ENCODE data around the gene PF4V1.
"Not testable (repeated sequence)": the region's sequence is repeated elsewhere in the genome, so short reads cannot be mapped to it uniquely, and the experiment has no call there.

PF4V1 gene

DNA sequence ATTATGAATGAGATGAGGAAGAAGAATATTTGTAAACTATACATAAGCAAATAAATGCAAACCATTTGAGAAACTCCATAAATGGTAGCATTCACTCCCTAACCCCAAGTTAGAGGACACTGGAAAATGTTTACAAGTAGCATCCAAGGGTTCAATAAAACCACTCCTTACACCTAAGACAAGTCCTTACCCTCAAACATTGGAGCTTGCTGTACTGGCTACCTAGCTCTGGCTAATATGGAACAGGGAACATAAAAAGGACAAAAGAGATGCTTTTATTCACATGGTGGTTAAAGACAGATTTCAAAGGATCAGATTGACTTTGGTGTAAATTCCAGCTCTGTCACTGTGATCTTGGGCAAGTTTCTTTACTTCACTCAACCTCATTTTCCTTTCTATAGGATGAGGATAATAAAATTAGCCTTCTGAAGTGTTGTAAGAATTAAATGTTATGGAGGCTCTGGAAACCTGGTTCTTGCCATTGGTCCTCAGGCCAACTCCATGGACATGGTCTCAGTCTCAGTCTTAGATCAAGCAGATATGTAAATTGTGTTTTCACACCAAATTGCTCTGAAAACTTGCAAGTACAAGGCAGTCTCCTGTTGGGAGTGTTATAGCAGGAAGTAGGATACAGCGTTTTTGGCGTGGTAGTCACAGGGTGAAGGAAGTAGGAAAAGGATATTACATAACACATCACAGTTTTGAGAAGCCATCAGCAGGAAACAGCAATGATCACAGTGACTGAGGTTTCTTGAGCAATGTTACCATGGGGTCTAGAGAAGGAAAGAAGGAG lies 19.4 kb downstream of the PF4V1 start:
- Mint-ChIP-seq H3K4me1 (no peaks in the 10 kb centered on the region), H3K9me3 (peaks cover 4% of the 10 kb centered on the region), H3K4me3 (no peak overlapping the region), H3K27ac (no peak overlapping the region), H3K36me3 (no peaks in the 10 kb centered on the region)
- no peak for ATAC-seq
- no peak for DNase-seq (ENCODE audit: low spot score in 2 of 2)

DNA sequence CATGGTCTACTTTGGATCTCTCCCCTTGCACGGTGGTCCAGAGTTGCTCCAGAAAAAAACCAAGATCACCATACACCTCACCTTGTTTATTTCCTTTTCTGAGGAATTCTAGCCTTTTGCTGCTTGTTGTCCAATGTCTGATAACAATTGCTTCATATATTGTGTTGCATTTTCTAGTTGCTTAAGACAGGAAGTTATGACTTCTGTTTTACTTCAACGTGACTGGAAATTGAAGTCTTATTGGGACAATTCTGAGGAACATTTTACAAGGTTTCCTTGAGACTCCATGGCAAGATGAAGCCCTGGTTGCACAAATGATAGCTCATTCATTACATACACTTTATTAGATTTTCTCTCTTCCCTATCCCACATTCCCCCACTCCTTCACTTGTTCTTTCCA lies 21.3 kb downstream of the PF4V1 start:
- no peak for DNase-seq (ENCODE audit: low spot score in 2 of 2)
- peaks cover 4% of the 10 kb centered on the region for H3K9me3 Mint-ChIP-seq
- no peaks in the 10 kb centered on the region for H3K4me1 Mint-ChIP-seq
- H3K36me3 Mint-ChIP-seq, result no peaks in the 10 kb centered on the region
- ATAC-seq, result no peak
- H3K27ac Mint-ChIP-seq, result no peak overlapping the region
- no peak overlapping the region for H3K4me3 Mint-ChIP-seq

DNA sequence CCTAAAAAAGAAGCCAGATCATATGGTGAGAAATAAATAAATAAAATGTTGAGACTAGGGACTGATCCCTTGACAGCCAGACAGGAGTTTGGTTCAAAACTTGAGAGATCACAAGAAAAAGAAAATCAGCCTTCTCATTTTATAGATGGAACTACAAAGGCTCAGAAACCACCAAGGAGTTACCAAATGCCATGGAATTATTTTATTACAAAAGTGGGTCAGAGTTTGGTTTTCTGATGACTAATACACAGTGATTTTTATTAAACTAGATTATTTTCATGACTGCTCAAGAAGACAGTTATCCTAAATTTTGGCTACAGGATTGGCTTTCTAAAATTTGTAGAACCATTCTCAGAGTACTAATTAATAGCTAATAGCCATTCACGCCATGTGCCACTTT lies 22.3 kb downstream of the PF4V1 start:
- no peak for ATAC-seq
- Mint-ChIP-seq H3K36me3 (no peaks in the 10 kb centered on the region), H3K4me1 (no peaks in the 10 kb centered on the region), H3K27ac (no peak overlapping the region), H3K9me3 (peaks cover 4% of the 10 kb centered on the region), H3K4me3 (no peak overlapping the region)
- no peak for DNase-seq (ENCODE audit: low spot score in 2 of 2)

DNA sequence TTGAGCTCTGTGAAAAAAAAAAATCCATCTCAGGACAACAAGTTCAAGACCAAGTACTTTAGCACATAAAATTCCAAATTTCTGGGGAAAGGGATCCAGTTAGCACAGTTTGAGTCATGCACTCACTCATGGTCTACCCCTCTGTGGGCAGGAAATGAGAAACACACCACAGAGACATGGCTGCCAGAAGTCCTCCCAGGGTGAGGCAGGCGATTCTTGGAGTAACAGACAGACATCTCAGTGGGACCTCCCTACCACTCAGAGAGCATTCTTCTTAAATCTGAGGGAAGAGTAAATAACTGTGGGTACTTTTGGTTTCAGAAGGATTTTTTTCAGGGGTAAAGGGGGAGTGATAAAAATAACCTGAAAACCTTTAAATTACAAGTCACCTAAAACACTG lies 30.2 kb downstream of the PF4V1 start:
- no peak overlapping the region for H3K4me3 Mint-ChIP-seq
- no peak overlapping the region for H3K27ac Mint-ChIP-seq
- H3K9me3 Mint-ChIP-seq, result peaks cover 3% of the 10 kb centered on the region
- H3K4me1 Mint-ChIP-seq, result no peaks in the 10 kb centered on the region
- no peak for ATAC-seq
- H3K36me3 Mint-ChIP-seq, result no peaks in the 10 kb centered on the region
- no peak for DNase-seq (ENCODE audit: low spot score in 2 of 2)

DNA sequence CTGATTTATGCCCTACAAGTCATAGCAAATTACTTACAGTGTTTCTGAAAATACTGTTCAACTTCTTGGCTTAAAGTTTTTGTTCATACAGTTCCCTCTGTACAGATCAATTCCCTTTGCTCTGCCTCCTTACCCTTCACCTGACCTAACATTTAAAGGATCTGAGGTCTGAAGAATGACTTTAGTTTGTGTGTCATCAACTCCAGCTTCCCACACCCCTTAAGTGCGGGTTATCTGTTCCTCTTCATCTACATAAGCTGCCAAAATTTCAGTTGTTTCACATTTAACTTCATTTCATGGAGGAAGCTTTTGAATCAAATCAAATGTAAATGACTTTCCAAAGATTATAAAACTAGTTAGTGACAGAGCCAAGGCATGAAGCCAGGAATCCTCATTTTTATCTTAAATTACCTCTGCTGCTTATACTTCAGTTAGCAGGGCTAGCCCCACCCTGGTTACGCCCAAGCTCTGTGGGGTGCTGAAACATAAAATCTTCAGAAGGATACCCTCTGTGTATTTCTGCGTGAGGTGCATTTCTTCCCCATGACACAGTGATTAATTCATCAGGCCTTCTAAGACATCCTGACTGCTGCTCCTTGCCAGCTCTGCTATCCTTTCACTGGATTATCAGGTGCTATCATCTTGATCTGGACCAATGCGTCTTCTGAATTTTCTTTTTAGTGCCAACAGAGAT lies 32.6 kb downstream of the PF4V1 start:
- Mint-ChIP-seq H3K4me3 (no peak overlapping the region), H3K9me3 (peaks cover 3% of the 10 kb centered on the region), H3K4me1 (no peaks in the 10 kb centered on the region), H3K36me3 (no peaks in the 10 kb centered on the region), H3K27ac (no peak overlapping the region)
- ATAC-seq (no peak), DNase-seq (ENCODE audit: low spot score in 2 of 2) (no peak)

DNA sequence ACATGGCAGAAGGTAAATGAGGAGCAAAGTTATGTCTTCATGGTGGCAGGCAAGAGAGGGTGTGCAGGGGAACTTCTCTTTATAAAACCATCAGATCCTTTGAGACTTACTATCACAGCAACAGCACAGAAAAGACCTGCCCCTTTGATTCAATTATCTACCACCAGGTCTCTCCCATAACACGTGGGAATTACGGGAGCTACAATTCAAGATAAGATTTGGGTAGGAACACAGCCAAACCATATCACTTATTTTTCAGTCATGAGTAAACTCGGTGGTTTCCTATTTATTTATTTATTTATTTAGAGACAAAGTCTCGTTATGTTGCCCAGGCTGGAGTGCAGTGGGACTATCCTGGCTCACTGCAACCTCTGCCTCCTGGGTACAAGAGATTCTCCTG lies 38.2 kb downstream of the PF4V1 start:
- H3K4me3 Mint-ChIP-seq, result no peak overlapping the region
- H3K36me3 Mint-ChIP-seq, result no peaks in the 10 kb centered on the region
- no peak for ATAC-seq
- DNase-seq (ENCODE audit: low spot score in 2 of 2), result no peak
- no peak overlapping the region for H3K27ac Mint-ChIP-seq
- H3K9me3 Mint-ChIP-seq, result no peaks in the 10 kb centered on the region
- H3K4me1 Mint-ChIP-seq, result no peaks in the 10 kb centered on the region

DNA sequence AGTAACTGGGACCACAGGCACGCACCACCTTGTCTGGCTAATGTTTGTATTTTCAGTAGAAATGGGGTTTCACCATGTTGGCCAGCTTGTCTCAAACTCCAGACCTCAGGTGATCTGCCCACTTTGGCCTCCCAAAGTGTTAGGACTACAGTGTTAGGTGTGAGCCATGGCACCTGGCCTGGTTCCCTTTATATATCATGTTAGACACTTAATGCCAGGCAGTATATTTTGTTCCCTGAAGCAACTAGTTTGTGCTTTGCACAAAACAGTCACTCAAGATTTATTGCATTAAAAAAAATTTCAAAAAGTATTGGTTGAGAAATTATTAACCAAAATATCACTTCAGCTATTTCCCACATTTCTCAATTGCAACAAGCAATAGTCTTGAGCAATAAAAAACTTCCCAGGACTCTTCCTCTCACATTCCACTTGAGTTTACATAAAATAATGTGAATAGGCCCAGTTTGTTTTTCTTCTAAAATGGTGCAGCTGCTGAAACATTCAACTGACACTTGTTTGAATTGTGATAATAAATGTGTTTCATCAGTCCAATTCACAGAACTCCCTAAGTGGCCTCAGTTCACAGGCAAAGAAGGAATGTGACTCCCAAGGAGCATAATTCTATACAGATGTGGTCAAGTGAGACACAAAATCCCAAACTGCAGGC lies 38.8 kb downstream of the PF4V1 start:
- ATAC-seq (no peak), DNase-seq (ENCODE audit: low spot score in 2 of 2) (no peak)
- no peak overlapping the region for H3K27ac Mint-ChIP-seq
- no peaks in the 10 kb centered on the region for H3K9me3 Mint-ChIP-seq
- H3K4me3 Mint-ChIP-seq, result no peak overlapping the region
- no peaks in the 10 kb centered on the region for H3K4me1 Mint-ChIP-seq
- H3K36me3 Mint-ChIP-seq, result no peaks in the 10 kb centered on the region

DNA sequence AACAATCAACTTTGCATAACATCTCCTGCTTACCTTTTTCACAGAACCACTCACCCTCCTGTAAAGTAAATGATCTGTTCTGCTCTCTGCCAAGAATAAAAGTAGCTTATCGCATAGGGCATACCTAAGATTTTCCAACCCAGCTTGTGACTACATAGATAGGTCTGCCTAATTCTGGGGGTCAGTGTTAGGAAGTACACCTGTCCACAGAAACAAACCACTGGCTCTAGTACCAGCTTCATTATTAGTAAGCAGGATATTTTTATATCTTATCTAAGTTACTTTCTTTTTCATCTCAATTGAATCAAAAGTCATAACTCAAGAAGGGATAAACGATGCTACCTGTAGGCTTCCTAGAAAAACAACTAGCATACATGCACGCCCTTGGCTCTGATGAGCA lies 39.9 kb downstream of the PF4V1 start:
- Mint-ChIP-seq H3K4me1 (no peaks in the 10 kb centered on the region), H3K4me3 (no peak overlapping the region), H3K9me3 (no peaks in the 10 kb centered on the region), H3K36me3 (no peaks in the 10 kb centered on the region), H3K27ac (no peak overlapping the region)
- ATAC-seq, result no peak
- DNase-seq (ENCODE audit: low spot score in 2 of 2), result no peak

DNA sequence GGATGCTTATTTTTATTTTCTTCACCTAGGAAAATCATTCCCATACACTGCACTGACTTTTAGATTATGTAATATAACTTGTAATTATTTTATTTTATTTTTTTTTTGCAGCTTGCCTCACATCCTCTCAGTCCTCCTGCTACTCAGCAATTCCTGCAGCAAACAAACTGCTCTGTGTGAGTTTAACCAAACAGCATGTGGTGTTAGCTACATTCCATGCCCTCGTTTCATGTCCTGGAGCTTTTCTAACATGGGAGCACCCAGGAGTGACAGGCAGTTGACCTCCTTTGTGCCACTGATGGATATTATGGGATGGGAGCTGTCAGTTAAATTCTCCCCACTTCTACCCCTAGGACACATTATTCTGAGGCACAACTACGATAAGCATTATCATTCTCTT lies 40.9 kb downstream of the PF4V1 start:
- no peak overlapping the region for H3K27ac Mint-ChIP-seq
- no peaks in the 10 kb centered on the region for H3K4me1 Mint-ChIP-seq
- no peak overlapping the region for H3K4me3 Mint-ChIP-seq
- no peaks in the 10 kb centered on the region for H3K9me3 Mint-ChIP-seq
- DNase-seq (ENCODE audit: low spot score in 2 of 2) (no peak), ATAC-seq (no peak)
- H3K36me3 Mint-ChIP-seq, result no peaks in the 10 kb centered on the region

DNA sequence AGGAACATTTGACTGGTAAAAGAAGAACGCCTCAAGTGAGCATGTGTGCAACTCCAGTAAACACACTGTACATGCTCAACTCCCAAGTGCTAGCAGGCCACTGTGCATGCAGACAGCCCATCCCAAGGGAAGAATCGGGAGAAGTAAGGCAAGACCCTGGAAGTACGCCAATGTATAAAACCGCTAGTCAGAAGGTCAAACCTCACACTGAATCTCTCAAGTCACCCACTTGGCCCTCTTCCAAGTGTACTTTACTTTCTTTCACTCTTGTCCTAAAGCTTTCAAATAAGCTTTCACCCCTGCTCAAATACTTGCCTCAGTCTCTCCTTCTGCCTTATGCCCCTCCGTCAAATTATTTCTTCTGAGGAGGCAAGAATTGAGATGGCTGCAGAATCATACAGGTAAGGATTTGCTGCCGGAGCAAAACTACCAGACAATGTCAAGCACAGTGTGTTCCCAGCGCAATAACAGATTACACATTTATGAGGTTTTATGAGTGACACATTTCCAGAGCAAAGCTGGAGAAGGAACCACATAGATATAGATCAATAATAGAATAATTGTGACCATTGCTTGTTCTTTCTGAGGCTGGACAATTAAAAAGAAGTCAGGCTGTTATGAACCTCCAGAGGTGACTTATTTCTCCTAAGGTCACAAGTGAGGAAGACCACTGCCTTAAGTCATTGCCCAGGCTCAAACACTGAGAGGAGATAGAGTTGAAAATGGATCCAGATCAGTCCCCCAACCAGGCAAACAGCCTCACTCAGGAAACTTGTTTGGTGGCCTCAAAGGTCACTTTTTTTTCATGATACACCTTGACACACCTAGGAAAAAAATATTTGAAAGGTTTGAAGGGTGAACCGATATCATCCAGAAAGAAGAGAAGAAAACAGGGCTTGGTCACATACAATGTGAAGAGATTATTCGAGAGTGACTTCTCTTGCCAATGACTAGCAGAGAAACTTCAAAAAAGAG lies 42.4 kb downstream of the PF4V1 start:
- H3K4me1 Mint-ChIP-seq, result no peaks in the 10 kb centered on the region
- no peak for ATAC-seq
- DNase-seq (ENCODE audit: low spot score in 2 of 2), result no peak
- no peak overlapping the region for H3K27ac Mint-ChIP-seq
- no peak overlapping the region for H3K4me3 Mint-ChIP-seq
- H3K9me3 Mint-ChIP-seq, result no peaks in the 10 kb centered on the region
- H3K36me3 Mint-ChIP-seq, result no peaks in the 10 kb centered on the region

DNA sequence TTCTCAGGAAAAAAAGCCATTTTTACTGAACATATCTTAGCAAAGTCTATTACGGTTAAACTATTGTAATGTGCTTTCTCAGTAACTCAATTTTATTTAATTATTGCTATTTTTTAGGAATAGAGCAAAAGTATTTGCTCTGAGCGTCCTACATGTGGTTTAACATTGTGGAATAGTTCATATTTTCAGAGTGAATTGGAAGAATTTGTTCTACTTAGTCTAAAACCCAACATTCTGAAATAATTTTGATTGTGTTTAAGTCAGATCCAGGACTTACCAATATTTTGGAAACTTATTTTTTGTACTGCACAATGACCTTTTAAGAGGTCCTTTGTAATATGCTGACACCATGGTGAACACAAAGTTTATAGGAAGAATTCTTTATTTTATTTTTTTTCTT lies 43.3 kb downstream of the PF4V1 start:
- DNase-seq (ENCODE audit: low spot score in 2 of 2) (no peak), ATAC-seq (no peak)
- H3K4me1 Mint-ChIP-seq, result no peaks in the 10 kb centered on the region
- no peak overlapping the region for H3K27ac Mint-ChIP-seq
- no peak overlapping the region for H3K4me3 Mint-ChIP-seq
- no peaks in the 10 kb centered on the region for H3K36me3 Mint-ChIP-seq
- no peaks in the 10 kb centered on the region for H3K9me3 Mint-ChIP-seq

DNA sequence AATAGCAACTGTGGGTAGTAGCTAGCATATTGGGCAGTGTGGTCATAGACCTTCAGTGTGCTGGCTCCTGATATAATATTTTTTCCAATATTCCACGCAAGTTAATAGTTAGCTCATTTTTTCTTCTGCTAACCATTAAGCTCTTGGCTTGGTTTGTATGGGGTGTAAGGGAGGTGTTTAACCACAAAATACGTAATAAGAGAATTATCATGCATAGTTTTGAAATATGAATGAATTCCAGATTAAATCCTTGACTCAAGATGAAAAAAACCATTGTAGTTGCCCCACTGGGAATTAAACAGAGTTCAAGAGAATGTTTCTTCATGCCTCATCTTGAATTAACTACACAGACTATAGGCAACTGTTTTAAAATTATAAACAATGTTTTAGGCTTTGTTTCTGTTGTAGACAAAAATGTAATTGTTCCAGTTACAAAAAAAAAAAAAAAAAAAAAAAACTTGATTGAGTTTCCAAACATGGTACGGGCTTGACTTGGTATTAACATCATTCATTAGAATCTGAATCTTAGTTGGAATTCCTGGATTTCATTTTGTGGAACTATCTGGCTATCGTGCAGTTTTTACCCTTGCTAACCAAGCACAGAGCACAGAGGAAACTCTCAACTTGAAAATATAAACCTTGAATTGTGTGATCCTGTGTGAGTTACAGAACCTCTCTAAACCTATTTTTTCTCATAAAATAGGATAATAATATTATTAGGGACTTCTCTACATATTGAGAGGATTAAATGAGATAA lies 44.5 kb downstream of the PF4V1 start:
- no peak overlapping the region for H3K27ac Mint-ChIP-seq
- H3K4me1 Mint-ChIP-seq, result no peaks in the 10 kb centered on the region
- H3K36me3 Mint-ChIP-seq, result no peaks in the 10 kb centered on the region
- DNase-seq (ENCODE audit: low spot score in 2 of 2) (no peak), ATAC-seq (no peak)
- no peak overlapping the region for H3K4me3 Mint-ChIP-seq
- no peaks in the 10 kb centered on the region for H3K9me3 Mint-ChIP-seq

DNA sequence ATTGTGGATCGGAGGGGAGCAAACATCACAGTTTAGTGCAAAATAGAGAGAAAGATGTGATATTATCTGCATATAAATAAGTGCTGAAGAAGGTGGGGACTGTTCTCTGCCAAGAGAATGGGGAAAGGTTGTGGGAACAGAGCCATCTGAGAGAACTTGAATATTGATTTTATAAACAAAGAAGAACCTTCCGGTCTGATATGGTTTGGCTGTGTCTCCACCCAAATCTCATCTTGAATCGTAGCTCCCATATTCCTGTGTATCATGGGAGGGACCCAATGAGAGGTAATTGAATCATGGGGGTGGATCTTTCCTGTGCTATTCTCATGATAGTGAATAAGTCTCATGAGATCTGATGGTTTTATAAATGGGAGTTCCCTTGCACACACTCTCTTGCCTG lies 46.2 kb downstream of the PF4V1 start:
- not testable (repeated sequence) for DNase-seq (ENCODE audit: low spot score in 2 of 2); ATAC-seq; H3K4me3 Mint-ChIP-seq; H3K36me3 Mint-ChIP-seq; H3K27ac Mint-ChIP-seq; H3K9me3 Mint-ChIP-seq; H3K4me1 Mint-ChIP-seq

DNA sequence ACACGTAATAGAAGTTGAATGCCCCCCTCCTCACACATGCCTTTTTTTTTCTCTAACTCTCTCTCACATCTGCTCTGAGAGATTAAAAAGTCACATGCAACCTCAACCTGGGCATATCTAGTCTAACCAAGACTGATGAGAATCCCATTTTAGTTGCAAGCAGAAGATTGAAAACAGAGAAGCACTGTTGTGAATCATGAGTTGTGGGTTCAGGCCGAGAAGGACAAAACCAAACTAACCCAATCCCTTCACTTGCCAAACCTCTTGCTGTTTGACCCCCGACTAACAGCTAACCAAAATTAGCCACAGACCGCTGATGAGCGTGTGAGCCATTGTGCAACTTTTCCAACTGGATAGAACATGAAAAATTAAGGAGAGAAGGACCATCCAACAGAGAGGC lies 47.9 kb downstream of the PF4V1 start:
- ATAC-seq, result no peak
- Mint-ChIP-seq H3K36me3 (no peaks in the 10 kb centered on the region), H3K4me3 (no peak overlapping the region), H3K27ac (no peak overlapping the region), H3K4me1 (no peaks in the 10 kb centered on the region), H3K9me3 (no peaks in the 10 kb centered on the region)
- no peak for DNase-seq (ENCODE audit: low spot score in 2 of 2)
